Liver (tissue), 9 donors: ENCODE measurements around the gene CCDC68. TPM values are rescaled to one million over a fixed set of nuclear protein-coding genes. Genes with fewer than 3 reads are reported as not detected.

ENCODE experiments used
- DNase-seq: peaks from one replicate; pipeline ENCODE4 v3.0.0-alpha.2; 2017; ENCODE audit warnings: low spot score
- H3K27ac ChIP-seq, 2 donors: one replicate each; pipeline ENCODE4 v1.7.0; 2013; ENCODE audit warnings: inconsistent platforms in 2 of 2, low read length in 2 of 2, control low read depth in 1 of 2, low read depth in 1 of 2, mild to moderate bottlenecking in 1 of 2
- H3K27me3 ChIP-seq, 4 donors: one replicate each; pipeline versions ENCODE4 v1.6.1 to v1.7.0; 2013; ENCODE audit warnings: low read length in 3 of 4, inconsistent platforms in 1 of 4, mild to moderate bottlenecking in 1 of 4, moderate library complexity in 1 of 4; ENCODE audit not compliant: control insufficient read depth in 4 of 4, insufficient read depth in 4 of 4
- H3K36me3 ChIP-seq, 4 donors: one replicate each; pipeline versions ENCODE4 v1.6.1 to v1.7.0; 2013; ENCODE audit warnings: low read length in 3 of 4, mild to moderate bottlenecking in 3 of 4, low read depth in 1 of 4, moderate library complexity in 1 of 4; ENCODE audit not compliant: control insufficient read depth in 4 of 4, insufficient read depth in 3 of 4
- H3K4me1 ChIP-seq, 4 donors: one replicate each; pipeline versions ENCODE4 v1.6.1 to v1.7.0; 2013; ENCODE audit warnings: low read length in 3 of 4, mild to moderate bottlenecking in 3 of 4, moderate library complexity in 1 of 4; ENCODE audit not compliant: control insufficient read depth in 4 of 4, insufficient read depth in 4 of 4
- H3K4me3 ChIP-seq, 3 donors: one replicate each; pipeline versions ENCODE4 v1.6.1 to v1.7.0; 2013; ENCODE audit warnings: low read length in 3 of 3, control low read depth in 1 of 3, low read depth in 1 of 3, mild to moderate bottlenecking in 1 of 3
- H3K9ac ChIP-seq, 2 donors: one replicate each; pipeline ENCODE4 v1.7.0; 2013; ENCODE audit warnings: low read length in 2 of 2, mild to moderate bottlenecking in 2 of 2, moderate library complexity in 2 of 2, control low read depth in 1 of 2, low read depth in 1 of 2
- H3K9me3 ChIP-seq, 4 donors: one replicate each; pipeline versions ENCODE4 v1.6.1 to v1.7.0; 2013; ENCODE audit warnings: low read length in 3 of 4; ENCODE audit not compliant: control insufficient read depth in 4 of 4
- FOXA1 ChIP-seq: IDR thresholded peaks from 2 replicates; pipeline ENCODE4 v1.6.1; 2016; ENCODE audit warnings: antibody characterized with exemption
- GABPA ChIP-seq, 2 donors: IDR thresholded peaks in 1 of 2; conservative IDR thresholded peaks in 1 of 2; 2 replicates each; pipeline ENCODE4 v1.6.1; 2016; ENCODE audit warnings: antibody characterized with exemption in 2 of 2, mild to moderate bottlenecking in 1 of 2, moderate library complexity in 1 of 2
- HNF4A ChIP-seq, 2 donors: conservative IDR thresholded peaks; 2 replicates each; pipeline ENCODE4 v1.6.1; 2016; ENCODE audit warnings: antibody characterized with exemption in 2 of 2, mild to moderate bottlenecking in 2 of 2
- JUND ChIP-seq, 2 donors: IDR thresholded peaks; 2 replicates each; pipeline ENCODE4 v1.6.1; 2016; ENCODE audit warnings: antibody characterized with exemption in 2 of 2
- NR2F2 ChIP-seq: IDR thresholded peaks from 2 replicates; pipeline ENCODE4 v1.6.1; 2016; ENCODE audit warnings: antibody characterized with exemption
- RAD21 ChIP-seq, 2 donors: IDR thresholded peaks; 2 replicates each; pipeline ENCODE4 v1.6.1; 2016; ENCODE audit warnings: antibody characterized with exemption in 2 of 2, mild to moderate bottlenecking in 2 of 2
- REST ChIP-seq: IDR thresholded peaks from 2 replicates; pipeline ENCODE4 v1.6.1; 2016; ENCODE audit warnings: antibody characterized with exemption, mild to moderate bottlenecking
- RXRA ChIP-seq, 2 donors: IDR thresholded peaks; 2 replicates each; pipeline ENCODE4 v1.6.1; 2017 to 2018; ENCODE audit warnings: antibody characterized with exemption in 2 of 2, mild to moderate bottlenecking in 1 of 2
- SP1 ChIP-seq: IDR thresholded peaks from 2 replicates; pipeline ENCODE4 v1.6.1; 2018; ENCODE audit warnings: antibody characterized with exemption, mild to moderate bottlenecking
- TAF1 ChIP-seq: conservative IDR thresholded peaks from 2 replicates; pipeline ENCODE4 v1.6.1; 2016; ENCODE audit warnings: antibody characterized with exemption, mild to moderate bottlenecking
- WGBS: extraction: QIAGEN DNeasy Blood & Tissue Kit; methylation state at CpG from one replicate; pipeline ENCODE4 v1.1.7; 2013; 5-methylcytosine and 5-hydroxymethylcytosine counted together
- polyA plus RNA-seq, 2 donors: library from polyadenylated mRNA; stranded (reverse) in 1 of 2; unstranded in 1 of 2; fragments of 200-250 nt in 1 of 2; fragments of >200 nt in 1 of 2; fragmentation: Nextera tagmentation in 1 of 2; extraction: Ambion mirVana in 1 of 2; gene quantifications; one replicate each; pipeline versions ENCODE4 v1.2.1 to v1.2.3, GENCODE V29; 2013 to 2015
- total RNA-seq, 2 donors: library from RNA; depleted of rRNA; stranded (reverse); fragments of >200 nt; gene quantifications; one replicate each; pipeline ENCODE4 v1.2.3, GENCODE V29; 2014
- TF ChIP-seq, protein P1 (sequence below): fragments of 150-350 bp; IDR thresholded peaks from 2 replicates; pipeline ENCODE4 v1.5.1; 2017; ENCODE audit warnings: improper control_type of control experiment, low read depth, low read length; ENCODE audit not compliant: missing input control
- donor health status: healthy.
- donor health status: healthy.
- donor health status: healthy.
- donor health status: healthy.
- donor health status: healthy.

CCDC68 gene
- total and polyA plus RNA-seq, 4 donors = 2.6 to 17.5 (median 11.2) TPM

DNA sequence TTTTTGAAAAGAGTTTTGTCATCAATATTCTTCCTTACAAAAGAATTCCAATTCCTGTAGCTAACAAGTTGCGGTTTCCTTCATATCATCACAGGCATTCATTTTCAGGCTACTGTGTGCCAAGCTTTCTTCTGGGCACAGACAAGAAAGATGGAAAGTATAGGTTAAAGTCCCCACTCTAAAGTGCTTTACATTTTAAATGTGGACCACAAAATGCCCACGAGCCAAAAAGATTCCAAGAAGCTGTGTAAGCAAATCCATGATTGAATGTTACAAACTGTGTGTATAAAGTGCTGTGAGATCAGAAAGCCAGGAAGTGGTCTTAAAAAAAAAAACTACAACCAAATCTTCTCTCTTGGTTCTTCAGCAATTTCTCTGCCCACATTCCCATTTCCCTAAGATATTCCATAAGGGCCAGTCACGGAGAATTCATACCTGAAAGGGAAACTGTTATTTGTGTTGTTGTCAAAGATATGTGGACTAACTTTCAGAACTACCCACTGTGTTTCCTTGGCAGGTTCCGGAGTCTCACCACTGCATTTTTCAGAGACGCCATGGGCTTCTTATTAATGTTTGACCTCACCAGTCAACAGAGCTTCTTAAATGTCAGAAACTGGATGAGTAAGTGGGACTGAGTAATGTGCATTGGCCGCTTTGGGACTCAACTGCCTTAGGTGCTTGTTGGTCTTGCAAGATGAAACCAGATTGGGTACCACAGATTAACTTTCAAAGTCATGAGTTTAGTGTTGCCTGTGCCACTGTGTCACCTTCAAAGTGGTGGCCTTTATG lies 75.3 kb downstream of the CCDC68 start:
- 88% methylated on average over 6 of the region's 6 CpGs for WGBS
- no peak overlapping the region for H3K9ac ChIP-seq

DNA sequence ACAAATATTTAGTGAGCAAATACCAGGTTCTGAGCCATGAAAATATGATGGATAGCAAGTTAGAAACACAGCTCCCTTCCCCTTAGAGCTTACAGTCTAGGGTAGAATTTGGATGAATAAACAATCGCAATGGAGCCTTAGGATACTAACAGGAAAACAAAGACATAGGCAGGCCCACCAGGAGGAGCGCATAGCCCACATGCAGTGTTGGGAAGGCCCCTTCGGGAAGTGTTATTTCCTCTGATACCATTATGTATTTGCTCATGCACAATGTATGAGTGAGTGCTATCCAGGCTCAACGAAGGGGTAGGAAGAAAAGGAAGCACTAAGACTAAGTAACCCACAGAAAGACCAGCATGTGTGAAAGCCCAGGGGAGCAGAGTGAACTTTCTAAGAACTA lies 76.9 kb downstream of the CCDC68 start:
- whole genome bisulfite sequencing = 71% methylated on average over 4 of the region's 4 CpGs
- no peaks in the 10 kb centered on the region for H3K36me3 ChIP-seq
- H3K27ac ChIP-seq = no peak overlapping the region
- no peaks in the 10 kb centered on the region for H3K27me3 ChIP-seq
- H3K4me1 ChIP-seq = peaks cover 0 to 12% (median 6%) of the 10 kb centered on the region in 4 donors
- H3K9ac ChIP-seq = no peak overlapping the region
- no peak for DNase-seq
- TF ChIP-seq TAF1 (no peak), HNF4A (conservative IDR thresholded peaks at IDR 0.05) (no peak), FOXA1 (no peak), NR2F2 (no peak), RXRA (IDR thresholded peaks at IDR 0.05) (no peak), GABPA (IDR thresholded peaks at IDR 0.05 in 1 of 2, conservative IDR thresholded peaks at IDR 0.05 in 1 of 2) (no peak)
- TF ChIP-seq, protein P1, sequence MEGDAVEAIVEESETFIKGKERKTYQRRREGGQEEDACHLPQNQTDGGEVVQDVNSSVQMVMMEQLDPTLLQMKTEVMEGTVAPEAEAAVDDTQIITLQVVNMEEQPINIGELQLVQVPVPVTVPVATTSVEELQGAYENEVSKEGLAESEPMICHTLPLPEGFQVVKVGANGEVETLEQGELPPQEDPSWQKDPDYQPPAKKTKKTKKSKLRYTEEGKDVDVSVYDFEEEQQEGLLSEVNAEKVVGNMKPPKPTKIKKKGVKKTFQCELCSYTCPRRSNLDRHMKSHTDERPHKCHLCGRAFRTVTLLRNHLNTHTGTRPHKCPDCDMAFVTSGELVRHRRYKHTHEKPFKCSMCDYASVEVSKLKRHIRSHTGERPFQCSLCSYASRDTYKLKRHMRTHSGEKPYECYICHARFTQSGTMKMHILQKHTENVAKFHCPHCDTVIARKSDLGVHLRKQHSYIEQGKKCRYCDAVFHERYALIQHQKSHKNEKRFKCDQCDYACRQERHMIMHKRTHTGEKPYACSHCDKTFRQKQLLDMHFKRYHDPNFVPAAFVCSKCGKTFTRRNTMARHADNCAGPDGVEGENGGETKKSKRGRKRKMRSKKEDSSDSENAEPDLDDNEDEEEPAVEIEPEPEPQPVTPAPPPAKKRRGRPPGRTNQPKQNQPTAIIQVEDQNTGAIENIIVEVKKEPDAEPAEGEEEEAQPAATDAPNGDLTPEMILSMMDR = no peak
- no peak overlapping the region for H3K4me3 ChIP-seq
- no peaks in the 10 kb centered on the region for H3K9me3 ChIP-seq

More for the DNA sequence above, 75.3 kb downstream of the CCDC68 start:
- Histone ChIP-seq H3K9me3 (no peaks in the 10 kb centered on the region), H3K27ac (no peak overlapping the region), H3K27me3 (no peaks in the 10 kb centered on the region), H3K4me3 (no peak overlapping the region), H3K36me3 (no peaks in the 10 kb centered on the region), H3K4me1 (peaks cover 0 to 5% (median 3%) of the 10 kb centered on the region in 4 donors)
- TF ChIP-seq NR2F2 = no peak
- no peak for TF ChIP-seq SP1
- TF ChIP-seq GABPA (IDR thresholded peaks at IDR 0.05 in 1 of 2, conservative IDR thresholded peaks at IDR 0.05 in 1 of 2) = no peak
- no peak for TF ChIP-seq RAD21 (IDR thresholded peaks at IDR 0.05)
- TF ChIP-seq HNF4A (conservative IDR thresholded peaks at IDR 0.05) = no peak
- TF ChIP-seq FOXA1 = no peak
- no peak for TF ChIP-seq REST
- no peak for TF ChIP-seq TAF1
- no peak for TF ChIP-seq JUND (IDR thresholded peaks at IDR 0.05)
- no peak for TF ChIP-seq RXRA (IDR thresholded peaks at IDR 0.05)
- DNase-seq = no peak
